GM18511 (cell line): ENCODE data around the gene PCNP.
"Not testable (repeated sequence)": the region's sequence is repeated elsewhere in the genome, so short reads cannot be mapped to it uniquely, and the experiment has no call there.

Experiments
- ATAC-seq: cut with Tn5 transposase; IDR thresholded peaks from one replicate; pipeline ENCODE4 v1.9.1; 2021; ENCODE audit warnings: mild to moderate bottlenecking, moderate library complexity; ENCODE audit not compliant: unreplicated experiment

Gene PCNP

DNA sequence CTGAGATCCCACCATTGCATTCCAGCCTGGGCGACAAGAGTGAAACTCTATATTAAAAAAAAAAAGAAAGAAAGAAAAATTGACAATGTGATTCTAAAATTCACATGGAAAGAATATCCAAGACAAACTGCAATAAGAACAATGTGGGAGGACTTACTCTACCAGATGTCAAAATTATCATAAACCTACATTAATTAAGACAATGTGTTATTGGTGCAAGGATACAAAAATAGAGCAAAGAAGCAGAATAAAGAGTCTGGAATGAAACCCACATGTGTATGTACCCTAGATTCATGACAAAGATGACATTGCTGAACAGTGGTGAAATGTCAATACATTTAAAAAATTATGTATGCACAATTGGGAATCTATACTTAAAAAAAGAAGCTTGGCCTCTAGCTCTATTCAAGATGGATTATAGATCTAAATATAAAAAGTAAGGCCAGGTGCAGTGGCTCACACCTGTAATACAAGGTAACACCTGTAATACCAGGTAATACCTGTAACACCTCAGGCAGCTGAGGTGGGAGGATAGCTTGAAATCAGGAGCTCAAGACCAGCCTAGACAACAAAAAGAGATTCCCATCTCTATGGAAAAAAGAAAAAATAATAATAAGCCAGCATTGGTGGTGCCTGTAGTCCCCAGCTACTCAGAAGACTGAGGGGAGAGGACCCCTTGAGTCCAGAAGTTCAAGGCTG is 57.3 kb downstream of the PCNP start:
- ATAC-seq: no peak

DNA sequence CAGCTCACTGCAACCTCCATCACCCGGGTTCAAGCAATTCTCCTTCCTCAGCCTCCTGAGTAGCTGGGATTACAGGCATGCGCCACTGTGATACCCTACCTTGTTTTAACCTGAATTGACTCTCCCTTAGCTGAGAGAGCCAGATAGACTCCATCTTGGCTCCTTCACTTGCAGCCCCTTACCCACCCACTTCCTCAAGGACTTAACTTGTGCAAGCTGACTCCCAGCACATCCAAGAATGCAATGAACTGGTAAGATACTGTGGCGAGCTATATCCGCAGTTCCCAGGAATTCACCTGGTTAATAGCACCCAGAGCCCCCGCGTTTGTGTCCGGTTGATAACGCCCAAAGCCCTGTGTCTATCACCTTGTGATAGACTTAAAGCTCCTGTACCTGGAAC is 58.0 kb downstream of the PCNP start:
- not testable (repeated sequence) for ATAC-seq

DNA sequence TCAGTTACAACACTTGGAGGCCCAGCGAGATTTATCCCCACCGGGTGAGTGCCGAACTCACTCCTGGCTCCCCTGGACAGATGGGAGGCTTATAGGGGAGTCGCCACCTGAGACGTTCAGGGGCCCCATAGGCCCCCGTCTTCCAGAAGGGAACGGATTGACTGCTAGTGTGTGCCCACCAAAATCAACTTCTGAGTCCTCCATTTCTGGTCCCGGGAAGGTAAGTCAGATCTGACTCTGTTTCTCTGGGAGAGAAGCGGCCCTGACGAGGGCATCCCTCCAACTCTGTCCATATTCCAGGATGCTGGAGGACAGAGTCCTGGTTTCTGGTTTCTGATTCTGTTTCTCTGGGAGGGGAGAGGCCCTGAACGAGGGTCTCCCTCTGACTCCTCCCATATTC is 58.6 kb downstream of the PCNP start:
- ATAC-seq: no peak

DNA sequence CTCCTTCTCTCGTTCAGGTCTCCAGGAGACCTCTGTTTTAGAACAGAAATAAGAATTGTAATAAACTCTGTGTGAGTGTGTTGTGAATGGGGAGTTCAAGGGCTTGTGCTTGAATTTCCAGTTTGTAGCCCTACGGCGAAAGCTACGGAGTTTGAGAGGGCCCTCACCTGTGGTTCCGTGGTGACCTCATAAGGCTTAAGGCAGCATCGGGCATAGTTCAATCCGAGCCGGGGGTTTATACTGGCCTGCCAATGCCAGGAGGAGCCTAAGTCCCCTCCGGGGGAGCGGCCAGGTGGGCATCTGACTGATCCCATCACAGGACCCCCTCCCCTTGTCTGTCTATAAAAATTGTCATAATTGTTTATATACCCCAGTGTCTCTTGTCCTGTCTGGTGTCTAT is 59.2 kb downstream of the PCNP start:
- ATAC-seq: no peak

DNA sequence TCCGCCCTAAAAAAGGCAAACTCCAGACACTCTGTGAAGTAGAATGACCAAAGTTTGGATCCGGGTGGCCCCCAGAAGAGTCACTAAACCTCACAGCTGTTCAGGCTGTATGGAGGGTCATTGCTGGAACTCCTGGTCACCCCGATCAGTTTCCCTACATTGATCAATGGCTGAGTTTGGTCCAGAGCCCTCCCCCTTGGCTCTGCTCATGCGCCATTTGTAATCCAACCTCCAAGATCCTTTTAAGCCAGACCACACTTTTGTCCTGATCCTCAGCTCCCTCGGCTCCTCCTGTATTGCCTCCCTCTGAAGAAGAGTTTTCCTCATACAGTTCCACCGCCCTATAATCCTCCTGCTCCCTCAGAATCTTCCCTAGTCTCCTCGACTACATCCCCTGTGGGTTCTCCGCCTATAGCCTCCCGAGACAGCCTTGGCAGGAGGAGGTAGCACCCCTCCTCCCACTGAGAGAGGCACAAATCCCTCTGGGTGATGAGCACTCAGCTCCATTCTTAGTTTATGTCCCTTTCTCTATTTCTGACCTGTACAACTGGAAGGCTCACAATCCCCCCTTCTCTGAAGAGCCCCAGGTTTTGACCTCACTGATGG is 60.7 kb downstream of the PCNP start:
- ATAC-seq: no peak

DNA sequence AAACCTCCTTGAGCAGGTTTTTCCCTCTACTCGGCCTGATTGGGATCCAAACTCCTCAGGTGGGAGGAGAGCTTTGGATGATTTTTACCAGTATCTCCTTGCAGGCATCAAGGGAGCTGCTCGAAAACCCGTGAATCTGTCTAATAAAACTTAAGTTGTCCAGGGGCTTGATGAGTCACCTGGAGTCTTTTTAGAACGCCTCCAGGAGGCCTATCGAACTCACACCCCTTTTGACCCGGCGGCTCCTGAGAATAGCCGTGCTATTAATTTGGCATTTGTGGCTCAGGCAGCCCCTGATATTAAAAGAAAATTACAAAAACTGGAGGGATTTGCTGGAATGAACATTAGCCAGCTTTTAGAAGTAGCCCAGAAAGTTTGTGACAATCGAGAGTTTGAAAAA is 61.4 kb downstream of the PCNP start:
- no peak for ATAC-seq

DNA sequence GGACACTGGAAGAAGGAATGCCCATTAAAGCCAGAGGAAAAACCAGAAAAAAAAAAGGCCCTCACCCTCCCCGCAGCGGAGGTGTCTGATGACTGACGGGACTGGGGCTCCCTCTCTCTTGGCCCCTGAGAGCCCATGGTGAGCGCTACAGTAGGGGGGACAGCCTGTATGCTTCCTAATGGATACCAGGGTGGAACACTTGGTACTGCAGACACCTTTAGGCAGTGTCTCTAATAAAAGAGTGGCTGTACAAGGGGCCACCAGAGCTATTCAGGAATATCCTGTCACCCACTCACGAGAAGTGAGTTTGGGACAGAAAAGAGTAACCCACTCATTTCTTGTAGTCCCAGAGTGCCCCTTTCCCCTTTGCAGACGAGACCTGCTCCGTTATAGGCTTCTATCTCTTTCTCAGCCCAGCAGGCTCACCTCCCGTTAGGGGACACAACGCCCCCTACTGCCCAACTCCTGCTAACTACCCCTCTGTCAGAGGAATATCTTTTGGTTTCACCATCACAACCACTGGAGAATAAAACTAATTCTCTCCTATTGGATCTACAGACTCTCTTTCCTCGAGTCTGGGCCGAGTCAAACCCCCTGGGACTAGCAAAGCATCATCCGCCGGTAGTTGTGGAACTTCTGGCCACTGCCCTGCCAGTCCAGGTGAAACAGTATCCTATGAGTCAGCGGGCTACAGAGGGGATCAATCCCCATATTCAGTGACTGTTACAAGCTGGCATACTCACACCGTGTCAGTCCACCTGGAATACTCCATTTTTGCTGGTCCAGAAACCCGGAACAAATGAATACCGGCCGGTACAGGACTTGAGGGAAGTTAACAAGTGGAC is 62.2 kb downstream of the PCNP start:
- ATAC-seq: peak; percentile 96

DNA sequence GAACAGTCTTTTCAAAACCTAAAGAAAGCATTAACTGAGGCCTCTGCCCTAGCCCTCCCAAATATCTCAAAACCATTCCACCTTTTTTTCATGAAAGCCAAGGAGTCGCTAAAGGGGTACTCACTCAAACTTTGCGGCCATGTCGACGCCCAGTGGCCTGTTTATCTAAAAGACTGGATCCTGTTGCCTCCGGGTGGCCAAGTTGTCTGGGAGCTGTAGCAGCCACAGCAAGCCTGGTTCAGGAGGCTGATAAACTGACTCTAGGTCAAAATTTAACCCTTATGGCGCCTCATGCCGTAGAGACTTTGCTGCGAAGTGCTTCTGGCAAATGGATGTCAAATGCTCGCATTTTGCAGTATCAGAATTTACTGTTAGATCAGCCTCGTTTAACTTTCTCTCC is 63.5 kb downstream of the PCNP start:
- ATAC-seq: no peak

DNA sequence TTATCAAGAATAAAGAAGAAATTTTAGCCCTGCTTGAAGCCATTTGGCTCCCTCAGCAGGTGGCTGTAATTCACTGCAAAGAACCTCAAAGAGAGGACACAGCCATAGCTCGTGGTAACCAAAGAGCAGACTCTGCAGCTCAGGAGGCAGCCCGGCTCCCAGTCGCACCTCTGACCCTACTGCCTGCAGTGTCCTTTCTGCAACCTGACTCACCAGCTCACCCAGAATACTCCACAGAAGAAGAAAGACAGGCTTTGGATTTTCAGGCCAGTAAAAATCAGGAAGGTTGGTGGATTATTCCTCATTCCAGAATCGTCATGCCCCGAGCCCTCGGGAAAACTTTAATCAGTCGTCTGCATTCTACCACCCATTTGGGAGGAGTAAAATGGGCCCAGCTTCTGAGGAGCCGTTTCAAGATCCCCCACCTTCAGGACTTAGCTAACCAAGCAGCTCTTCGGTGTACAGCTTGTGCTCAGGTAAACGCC is 64.3 kb downstream of the PCNP start:
- ATAC-seq: no peak

DNA sequence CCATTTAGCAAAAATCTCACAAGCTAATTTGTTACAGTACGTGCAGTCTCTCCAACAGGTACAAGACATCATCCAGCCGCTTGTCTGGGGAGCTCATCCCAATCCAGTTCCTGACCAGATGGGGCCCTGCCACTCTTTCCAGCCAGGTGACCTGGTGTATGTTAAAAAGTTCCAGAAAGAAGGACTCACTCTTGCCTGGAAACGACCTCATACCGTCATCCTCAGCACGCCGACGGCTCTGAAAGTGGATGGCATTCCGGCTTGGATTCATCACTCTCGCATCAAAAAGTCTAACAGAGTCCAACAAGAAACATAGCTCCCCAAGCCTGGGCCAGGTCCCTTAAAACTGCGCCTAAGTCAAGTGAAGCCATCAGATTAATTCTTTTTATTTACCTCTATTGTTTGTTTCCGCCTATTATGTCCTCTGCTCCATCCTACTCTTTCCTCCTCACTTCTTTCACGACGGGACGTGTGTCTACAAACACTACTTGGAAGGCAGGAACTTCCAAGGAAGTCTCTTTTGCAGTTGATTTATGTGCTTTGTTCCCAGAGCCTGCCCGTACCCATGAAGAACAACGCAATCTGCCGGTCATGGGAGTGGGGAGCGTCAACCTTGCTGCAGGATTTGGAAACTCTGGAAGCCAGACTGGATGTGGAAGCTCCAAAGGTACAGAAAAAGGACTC is 65.4 kb downstream of the PCNP start:
- ATAC-seq: no peak

DNA sequence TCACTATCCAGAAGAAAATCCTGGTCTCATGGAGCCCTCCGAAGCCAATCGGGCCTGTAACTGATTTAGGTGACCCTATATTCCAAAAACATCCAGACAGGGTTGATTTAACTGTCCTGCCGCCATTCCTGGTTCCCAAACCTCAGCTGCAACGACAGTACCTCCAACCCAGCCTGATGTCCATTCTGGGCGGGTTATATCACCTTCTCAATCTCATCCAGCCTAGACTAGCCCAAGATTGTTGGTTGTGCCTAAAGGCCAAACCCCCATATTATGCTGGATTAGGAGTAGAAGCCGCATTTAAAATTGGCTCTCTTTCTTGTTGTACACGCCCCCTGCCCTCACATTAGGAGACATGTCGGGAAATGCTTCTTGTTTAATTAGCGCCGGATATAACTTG is 66.3 kb downstream of the PCNP start:
- no peak for ATAC-seq

DNA sequence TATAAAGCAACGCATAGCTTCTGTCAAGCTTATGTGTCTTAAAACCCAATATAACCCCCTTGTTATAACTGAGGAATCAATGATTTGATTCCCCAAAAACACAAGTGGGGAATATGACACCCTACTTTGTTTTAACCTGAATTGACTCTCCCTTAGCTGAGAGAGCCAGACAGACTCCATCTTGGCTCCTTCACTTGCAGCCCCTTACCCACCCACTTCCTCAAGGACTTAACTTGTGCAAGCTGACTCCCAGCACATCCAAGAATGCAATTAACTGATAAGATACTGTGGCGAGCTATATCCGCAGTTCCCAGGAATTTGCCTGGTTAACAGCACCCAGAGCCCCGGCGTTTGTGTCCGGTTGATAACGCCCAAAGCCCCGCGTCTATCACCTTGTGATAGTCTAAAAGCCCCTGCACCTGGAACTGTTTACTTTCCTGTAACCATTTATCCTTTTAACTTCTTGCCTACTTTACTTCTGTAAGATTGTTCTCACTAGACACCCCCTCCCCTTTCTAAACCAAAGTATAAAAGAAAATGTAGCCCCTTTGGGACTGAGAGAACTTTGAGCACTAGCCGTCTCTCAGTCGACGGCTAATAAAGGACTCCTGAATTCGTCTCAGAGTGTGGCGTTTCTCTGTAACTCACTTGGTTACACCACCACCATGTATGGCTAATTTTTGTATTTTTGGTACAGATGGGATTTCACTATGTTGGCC is 67.6 kb downstream of the PCNP start:
- not testable (repeated sequence) for ATAC-seq

DNA sequence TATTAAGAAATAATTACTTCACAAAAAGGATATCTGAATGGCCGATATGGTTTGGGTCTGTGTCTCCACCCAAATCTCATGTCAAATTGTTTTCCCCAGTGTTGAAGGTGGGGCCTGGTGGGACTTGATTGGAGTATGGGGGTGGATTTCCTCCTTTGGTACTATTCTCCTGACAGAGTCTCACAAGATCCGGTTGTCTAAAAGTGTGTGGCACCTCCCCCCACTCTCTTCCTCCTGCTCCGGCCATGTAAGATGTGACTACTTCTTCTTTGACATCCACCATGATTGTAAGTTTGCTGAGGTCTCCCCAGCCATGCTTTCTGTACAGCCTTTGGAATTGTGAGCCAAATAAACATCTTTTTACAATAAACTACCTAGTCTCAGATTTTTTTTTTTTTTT is 68.5 kb downstream of the PCNP start:
- no peak for ATAC-seq

DNA sequence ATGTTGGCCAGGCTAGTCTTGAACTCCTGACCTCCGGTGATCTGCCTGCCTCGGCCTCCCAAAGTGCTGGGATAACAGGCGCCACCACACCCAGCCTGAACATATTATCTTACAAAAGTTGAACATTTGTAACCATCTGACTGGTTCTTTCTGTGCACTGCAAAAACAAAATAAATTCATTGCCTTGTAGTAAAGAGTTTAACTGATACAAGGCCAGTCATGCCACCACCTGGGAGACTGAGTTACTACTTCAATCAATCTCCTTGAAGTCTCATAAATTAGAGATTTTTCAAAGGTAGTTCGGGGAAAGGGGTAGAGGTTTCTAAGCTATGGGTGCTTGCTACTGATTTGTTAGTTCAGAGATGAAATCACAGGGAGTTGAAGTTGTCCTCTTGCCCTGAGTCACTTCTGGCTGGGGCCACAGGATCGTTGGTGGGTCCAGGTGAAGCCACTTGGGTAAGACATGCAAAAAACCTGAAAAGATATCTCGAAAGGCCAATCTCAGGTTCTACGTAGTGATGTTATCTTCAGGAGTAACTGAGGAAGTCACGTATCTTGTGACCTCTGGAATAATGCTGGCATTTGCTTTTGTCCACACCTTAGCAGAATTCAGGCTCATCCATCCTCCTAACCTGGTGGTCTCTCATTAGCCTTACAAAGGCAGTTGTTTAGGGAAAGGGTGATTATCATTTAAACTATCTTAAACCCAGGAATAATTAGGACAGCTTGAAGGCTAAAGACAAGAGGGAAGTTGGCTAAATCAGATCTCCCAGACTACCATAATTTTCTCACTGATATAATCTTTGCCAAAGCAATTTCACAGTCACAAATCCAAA is 69.2 kb downstream of the PCNP start:
- ATAC-seq: no peak
